Ishikawa (cell line): Measurements from ENCODE around the gene SYCE1L.

Experiments used
- EGR1 ChIP-seq: IDR thresholded peaks from 2 replicates; pipeline ENCODE4 v1.6.1; 2012
- EP300 ChIP-seq: IDR thresholded peaks from 2 replicates; pipeline ENCODE4 v1.6.1; 2012; ENCODE audit warnings: borderline replicate concordance
- FOXM1 ChIP-seq: IDR thresholded peaks from 2 replicates; pipeline ENCODE4 v1.6.1; 2012; ENCODE audit warnings: low read depth, borderline replicate concordance
- NFIC ChIP-seq: IDR thresholded peaks from 2 replicates; pipeline ENCODE4 v1.6.1; 2012
- RAD21 ChIP-seq: IDR thresholded peaks from 2 replicates; pipeline ENCODE4 v1.6.1; 2012; ENCODE audit warnings: low read depth
- TAF1 ChIP-seq: IDR thresholded peaks from 2 replicates; pipeline ENCODE4 v1.6.1; 2012; ENCODE audit warnings: low read depth, mild to moderate bottlenecking
- TCF12 ChIP-seq: IDR thresholded peaks from 2 replicates; pipeline ENCODE4 v1.6.1; 2012; ENCODE audit warnings: low read depth
- USF1 ChIP-seq: IDR thresholded peaks from 2 replicates; pipeline ENCODE4 v1.6.1; 2012
- YY1 ChIP-seq: IDR thresholded peaks from 2 replicates; pipeline ENCODE4 v1.6.1; 2012; ENCODE audit warnings: low read depth
- ZBTB7A ChIP-seq: IDR thresholded peaks from 2 replicates; pipeline ENCODE4 v1.6.1; 2012; ENCODE audit warnings: low read depth
- TF ChIP-seq, protein P1 (sequence below): IDR thresholded peaks from 2 replicates; pipeline ENCODE4 v1.6.1; 2012
- TF ChIP-seq, protein P2 (sequence below): IDR thresholded peaks from 2 replicates; pipeline ENCODE4 v1.6.1; 2012; ENCODE audit warnings: low read depth, mild to moderate bottlenecking

DNA sequence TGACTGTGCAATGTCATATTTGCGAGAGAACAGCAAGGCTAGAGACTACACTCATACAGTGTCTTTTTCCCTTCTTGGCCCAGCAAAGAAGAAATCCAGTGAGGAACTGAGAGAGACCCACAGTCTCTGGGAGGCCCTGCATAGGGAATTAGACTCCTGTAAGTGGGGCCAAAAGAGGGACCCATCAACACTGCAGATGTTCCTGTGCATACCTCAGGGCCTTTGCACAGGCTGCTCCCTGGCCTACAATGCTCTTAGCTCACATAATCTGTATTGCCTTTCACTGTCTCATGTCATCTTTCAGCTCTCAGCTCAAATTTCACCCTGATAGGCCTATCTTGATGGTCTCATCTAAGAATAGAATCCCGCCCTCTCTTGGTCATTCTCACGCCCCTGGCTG, 9.2 kb downstream of the SYCE1L start:
- TF ChIP-seq, protein P1, sequence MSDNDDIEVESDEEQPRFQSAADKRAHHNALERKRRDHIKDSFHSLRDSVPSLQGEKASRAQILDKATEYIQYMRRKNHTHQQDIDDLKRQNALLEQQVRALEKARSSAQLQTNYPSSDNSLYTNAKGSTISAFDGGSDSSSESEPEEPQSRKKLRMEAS, result no peak
- no peak for TF ChIP-seq RAD21
- no peak for TF ChIP-seq EP300
- no peak for TF ChIP-seq NFIC
- no peak for TF ChIP-seq FOXM1
- TF ChIP-seq ZBTB7A, result no peak
- no peak for TF ChIP-seq TAF1
- TF ChIP-seq TCF12, result no peak
- TF ChIP-seq, protein P2, sequence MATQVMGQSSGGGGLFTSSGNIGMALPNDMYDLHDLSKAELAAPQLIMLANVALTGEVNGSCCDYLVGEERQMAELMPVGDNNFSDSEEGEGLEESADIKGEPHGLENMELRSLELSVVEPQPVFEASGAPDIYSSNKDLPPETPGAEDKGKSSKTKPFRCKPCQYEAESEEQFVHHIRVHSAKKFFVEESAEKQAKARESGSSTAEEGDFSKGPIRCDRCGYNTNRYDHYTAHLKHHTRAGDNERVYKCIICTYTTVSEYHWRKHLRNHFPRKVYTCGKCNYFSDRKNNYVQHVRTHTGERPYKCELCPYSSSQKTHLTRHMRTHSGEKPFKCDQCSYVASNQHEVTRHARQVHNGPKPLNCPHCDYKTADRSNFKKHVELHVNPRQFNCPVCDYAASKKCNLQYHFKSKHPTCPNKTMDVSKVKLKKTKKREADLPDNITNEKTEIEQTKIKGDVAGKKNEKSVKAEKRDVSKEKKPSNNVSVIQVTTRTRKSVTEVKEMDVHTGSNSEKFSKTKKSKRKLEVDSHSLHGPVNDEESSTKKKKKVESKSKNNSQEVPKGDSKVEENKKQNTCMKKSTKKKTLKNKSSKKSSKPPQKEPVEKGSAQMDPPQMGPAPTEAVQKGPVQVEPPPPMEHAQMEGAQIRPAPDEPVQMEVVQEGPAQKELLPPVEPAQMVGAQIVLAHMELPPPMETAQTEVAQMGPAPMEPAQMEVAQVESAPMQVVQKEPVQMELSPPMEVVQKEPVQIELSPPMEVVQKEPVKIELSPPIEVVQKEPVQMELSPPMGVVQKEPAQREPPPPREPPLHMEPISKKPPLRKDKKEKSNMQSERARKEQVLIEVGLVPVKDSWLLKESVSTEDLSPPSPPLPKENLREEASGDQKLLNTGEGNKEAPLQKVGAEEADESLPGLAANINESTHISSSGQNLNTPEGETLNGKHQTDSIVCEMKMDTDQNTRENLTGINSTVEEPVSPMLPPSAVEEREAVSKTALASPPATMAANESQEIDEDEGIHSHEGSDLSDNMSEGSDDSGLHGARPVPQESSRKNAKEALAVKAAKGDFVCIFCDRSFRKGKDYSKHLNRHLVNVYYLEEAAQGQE, result no peak
- no peak for TF ChIP-seq USF1
- TF ChIP-seq YY1, result no peak
- no peak for TF ChIP-seq EGR1
